GM20431 (cell line): Measurements from ENCODE around the gene UBE2D3.

ENCODE experiments used
- in situ Hi-C: fragments of 300-500 bp; cut with MseI, MboI; formaldehyde crosslinking; loops from one replicate; pipeline ENCODE4 v1.15.0; 2020; ENCODE audit warnings: low sequenced_read_pairs; ENCODE audit not compliant: unreplicated experiment

The UBE2D3 gene

GRCh38 chr4:102799816-102800215 lies 27.5 kb downstream of the UBE2D3 start:
- in situ Hi-C loops, result no loop called here

GRCh38 chr4:102794999-102795398 lies 32.4 kb downstream of the UBE2D3 start:
- in situ Hi-C loops, result no loop called here

- in situ Hi-C loops, result no loop called here
Measured at GRCh38 chr4:102792361-102792936, 34.9 kb downstream of the UBE2D3 start.

DNA sequence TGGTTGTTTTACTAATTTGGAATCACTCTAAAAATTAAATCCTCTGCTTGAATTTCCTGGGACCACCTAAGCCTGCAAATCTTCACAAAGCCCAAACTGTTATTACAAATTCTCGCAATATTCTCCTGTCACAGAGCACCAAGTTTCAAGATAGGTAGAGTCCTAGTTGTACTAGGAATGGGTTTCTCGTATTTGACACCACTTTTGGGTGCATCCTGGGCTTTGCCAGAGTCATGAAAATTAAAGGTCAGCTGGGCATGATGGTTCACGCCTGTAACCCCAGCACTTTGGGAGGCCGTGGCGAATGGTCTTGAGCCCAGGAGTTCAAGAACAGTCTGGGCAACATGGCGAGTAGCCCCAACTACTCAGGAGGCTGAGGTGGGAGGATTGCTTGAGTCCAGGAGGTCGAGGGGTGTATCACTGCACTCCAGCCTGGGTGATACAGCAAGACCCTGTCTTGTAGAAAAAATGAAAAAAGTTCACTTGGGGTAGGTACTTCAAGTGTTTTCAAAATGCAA lies 36.0 kb downstream of the UBE2D3 start:
- in situ Hi-C loops, result no loop called here

DNA sequence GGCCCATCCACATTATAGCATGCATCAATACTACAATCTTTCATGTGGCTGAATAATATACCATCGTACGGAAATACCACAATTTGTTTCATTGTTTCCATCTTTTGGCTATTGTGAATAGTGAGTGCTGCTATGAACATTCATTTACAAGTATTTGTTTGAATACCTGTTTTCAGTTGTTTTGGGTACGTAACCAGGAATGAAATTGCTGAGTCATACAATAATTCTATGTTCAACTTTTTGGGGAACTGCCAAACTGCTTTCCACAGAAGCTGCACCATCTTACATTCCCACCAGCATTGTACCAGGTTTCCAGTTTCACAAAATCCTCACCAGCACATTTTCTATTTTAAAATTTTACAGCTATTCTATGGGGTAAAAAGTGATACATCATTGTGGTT lies 38.0 kb downstream of the UBE2D3 start:
- in situ Hi-C loops, result no loop called here

DNA sequence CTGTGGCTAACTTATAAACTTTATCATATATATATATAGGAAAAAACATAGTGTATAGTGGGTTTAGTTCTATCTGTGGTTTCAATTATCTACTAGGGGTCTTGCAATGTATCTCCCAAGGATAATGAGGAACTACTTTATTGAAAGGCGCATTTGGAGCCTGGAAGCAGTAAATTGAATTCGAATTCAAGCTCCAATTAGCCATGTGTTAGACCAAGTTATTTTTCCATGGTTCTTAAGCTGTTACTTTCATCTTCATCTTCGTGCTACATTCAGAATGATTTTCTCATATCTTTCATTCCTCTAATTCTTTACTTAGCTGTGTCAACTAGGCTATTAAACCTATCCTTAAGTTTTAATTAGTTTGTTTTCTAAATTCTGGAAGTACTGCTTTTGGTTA lies 39.4 kb downstream of the UBE2D3 start:
- in situ Hi-C loops, result no loop called here

- in situ Hi-C loops, result no loop called here
Measured at GRCh38 chr4:102787096-102787881, 40.1 kb downstream of the UBE2D3 start.

DNA sequence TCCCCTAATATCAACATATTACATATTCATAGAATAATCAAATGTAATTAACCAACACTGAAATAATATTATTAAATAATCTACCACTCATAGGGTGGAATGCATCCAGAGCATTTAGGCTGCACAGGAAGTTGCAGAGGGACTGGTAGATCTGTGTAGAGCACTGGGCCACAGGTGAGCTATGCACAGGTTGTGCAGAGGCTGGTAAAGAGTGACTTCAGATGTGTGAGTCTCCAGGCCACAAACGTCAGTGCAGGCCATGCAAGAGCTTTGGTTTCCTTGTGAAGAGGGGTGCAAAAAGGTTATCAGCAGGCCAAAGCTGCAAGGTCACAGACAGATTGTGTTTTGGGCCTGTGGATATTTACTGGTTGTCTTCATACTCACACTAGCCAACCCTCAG lies 41.1 kb downstream of the UBE2D3 start:
- in situ Hi-C loops, result no loop called here

- in situ Hi-C loops, result no loop called here
Measured at GRCh38 chr4:102783006-102783405, 44.3 kb downstream of the UBE2D3 start.

- in situ Hi-C loops, result no loop called here
Measured at GRCh38 chr4:102781570-102781969, 45.8 kb downstream of the UBE2D3 start.

- in situ Hi-C loops, result no loop called here
Measured at GRCh38 chr4:102780476-102781144, 46.7 kb downstream of the UBE2D3 start.

DNA sequence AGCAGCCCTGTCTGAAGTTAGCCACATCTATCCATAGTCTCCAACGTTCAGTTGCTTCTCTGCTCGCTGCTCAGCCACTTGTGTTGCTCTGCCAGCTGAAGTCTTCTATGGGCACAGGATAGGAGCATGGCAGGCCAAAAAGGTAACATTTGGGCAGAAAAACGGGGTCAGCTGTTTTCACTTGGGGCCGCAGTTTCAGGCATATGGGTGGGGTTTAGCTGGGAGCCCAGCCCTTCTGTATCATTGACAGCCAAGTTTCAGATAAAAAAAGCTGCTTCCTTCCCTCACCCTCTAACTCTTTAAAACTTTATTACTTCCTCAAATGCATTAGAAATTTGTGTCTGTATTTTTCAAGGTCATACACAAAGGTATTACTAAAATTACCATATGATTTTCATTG lies 48.1 kb downstream of the UBE2D3 start:
- in situ Hi-C loops, result no loop called here

DNA sequence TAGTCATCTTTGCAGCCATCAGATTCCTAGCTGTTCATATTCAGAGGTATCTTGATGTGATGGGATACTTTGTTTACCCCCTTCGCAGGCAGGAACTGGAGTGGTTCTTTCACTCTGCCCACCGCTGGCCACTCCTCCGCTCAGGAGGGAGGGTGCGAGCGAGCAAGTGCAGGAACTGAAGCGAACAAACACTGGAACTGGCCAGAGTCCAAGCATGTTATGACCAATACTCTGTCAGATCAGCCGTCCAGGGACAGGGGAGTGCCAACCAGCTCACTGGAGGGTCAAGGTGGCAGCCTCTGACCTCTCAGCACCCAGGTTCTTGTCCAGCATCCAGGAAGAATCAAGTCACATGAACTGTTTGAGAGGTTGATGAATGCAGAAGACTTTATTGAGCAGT lies 48.6 kb downstream of the UBE2D3 start:
- in situ Hi-C loops, result no loop called here

DNA sequence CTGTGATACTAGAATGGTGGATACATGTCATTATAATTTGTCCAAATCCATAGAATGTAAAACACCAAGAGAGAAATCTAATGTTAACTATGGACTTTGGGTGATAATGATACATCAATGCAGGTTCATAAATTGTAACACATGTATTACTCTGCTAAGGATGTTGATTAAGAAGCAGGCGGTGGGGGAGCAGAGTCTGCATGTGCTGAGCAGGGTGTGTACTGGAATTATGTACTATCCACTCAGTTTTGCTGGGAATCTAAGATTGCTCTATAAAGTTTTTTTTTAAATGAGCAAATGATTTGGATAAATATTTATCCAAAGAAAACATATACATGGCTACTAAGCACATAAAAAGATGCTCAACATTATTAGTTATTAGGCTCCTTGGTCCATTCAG lies 51.5 kb downstream of the UBE2D3 start:
- in situ Hi-C loops, result no loop called here

DNA sequence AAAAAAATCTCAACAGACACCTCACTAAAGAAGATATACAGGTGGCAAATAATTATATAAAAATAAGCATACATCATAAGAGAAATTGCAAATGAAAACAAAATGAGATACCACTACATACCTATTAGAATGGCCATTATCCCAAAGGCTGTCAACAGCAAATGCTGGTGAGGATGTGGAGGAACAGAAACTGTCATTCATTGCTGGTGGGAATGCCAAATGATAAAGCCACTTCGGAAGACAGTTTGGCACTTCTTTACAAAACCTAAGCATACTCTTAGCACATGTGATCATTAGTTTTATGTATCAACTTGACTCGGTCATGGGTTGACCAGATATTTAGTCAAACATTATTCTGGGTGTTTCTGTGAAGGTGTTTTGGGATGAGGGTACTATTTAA lies 53.1 kb downstream of the UBE2D3 start:
- in situ Hi-C loops, result no loop called here

- in situ Hi-C loops, result no loop called here
Measured at GRCh38 chr4:102772738-102773340, 54.5 kb downstream of the UBE2D3 start.

- in situ Hi-C loops, result no loop called here
Measured at GRCh38 chr4:102764901-102765300, 62.5 kb downstream of the UBE2D3 start.

DNA sequence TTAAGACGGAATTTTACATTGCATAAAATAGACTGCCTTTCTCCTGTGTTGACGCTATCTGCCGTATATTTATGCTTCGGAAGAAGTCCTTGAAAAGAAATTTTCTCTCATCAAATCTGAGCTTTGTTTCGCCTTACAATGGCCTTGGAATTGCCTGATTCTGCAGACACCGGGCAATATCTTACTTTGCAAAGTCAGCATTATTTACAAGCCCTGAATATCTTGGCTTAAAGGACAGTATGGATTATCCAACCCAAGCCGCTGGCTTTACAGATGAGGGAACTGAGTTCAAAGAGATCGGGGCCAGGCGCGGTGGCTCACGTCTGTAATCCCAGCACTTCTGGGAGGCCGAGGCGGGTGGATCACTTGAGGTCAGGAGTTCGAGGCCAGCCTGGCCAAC lies 65.4 kb downstream of the UBE2D3 start:
- in situ Hi-C loops, result no loop called here

DNA sequence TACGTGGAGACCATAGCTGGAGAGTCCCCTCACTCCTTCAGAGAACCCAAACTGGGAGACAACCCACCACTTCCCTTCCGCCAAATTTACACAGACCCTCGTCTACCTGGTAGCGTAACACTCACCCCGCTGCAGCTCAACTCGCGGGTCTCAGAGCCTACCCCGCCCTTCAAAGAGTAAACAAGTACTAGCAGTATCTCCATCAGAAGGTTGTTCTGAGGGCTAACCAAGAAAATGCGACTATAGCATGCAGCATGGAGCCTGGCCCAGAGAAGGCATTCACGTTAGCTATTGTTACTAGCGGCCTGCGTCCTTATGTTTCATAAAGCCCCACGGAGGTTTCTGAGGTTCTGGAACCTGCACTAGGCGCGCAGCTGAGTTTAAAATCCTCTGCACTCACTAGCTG lies 66.1 kb downstream of the UBE2D3 start:
- in situ Hi-C loops, result no loop called here

DNA sequence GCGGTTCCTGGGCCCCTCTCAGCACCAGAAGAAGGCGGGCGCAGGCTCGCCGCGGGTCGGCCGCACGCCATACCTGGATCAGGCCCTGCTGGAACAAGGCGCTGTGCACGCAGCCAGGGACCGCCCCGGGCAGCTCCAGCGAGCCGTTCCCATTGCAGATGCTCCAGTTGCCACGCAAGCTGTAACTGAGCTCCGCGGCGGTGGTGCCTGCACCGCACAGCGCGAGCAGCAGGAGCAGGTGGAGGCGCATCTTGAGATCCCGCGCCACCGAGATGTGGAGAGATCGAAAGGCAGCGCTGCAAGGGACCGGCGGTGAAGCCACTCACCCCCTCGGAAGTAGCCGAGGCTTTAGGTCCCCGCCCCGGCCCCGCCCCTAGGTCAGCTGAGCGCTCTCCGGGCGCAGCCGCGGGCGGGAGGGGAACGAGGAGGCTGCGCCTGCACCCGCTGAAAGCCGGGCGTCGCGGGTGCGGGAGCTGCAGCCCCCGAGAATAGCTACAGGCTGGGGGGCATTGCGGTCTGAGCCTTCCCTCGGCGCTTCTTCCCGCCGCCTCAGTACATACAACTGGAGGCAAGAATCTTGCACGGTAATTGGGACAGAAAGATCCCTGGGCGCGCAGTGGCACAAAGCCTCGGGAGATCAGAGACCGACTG lies 66.6 kb downstream of the UBE2D3 start, which contains the start of gene MANBA:
Gene MANBA (minus strand): TSS at position 324 of the 651 bp plus-strand sequence. CDS start 74 bp downstream, at position 250.
- in situ Hi-C loops, result no loop called here
